Glutamatergic neuron (in vitro differentiated cells): ENCODE measurements around the gene SEMA4G. TPM values are rescaled to one million over a fixed set of nuclear protein-coding genes. Genes with fewer than 3 reads are reported as not detected.

Experiments used
- DNase-seq: peaks from one replicate; pipeline ENCODE4 v3.0.0; 2022
- H3K27ac Mint-ChIP-seq: one replicate; pipeline ENCODE4 v1.8.0; 2020; ENCODE audit warnings: mild to moderate bottlenecking, mixed read lengths, inconsistent platforms; ENCODE audit not compliant: unreplicated experiment
- H3K27me3 Mint-ChIP-seq: one replicate; pipeline ENCODE4 v1.8.0; 2020; ENCODE audit warnings: mild to moderate bottlenecking, moderate library complexity, mixed read lengths, inconsistent platforms; ENCODE audit not compliant: unreplicated experiment
- H3K36me3 Mint-ChIP-seq: one replicate; pipeline ENCODE4 v1.8.0; 2020; ENCODE audit warnings: mild to moderate bottlenecking, mixed read lengths, inconsistent platforms; ENCODE audit not compliant: unreplicated experiment
- H3K4me1 Mint-ChIP-seq: one replicate; pipeline ENCODE4 v1.8.0; 2020; ENCODE audit warnings: mild to moderate bottlenecking, low read depth, mixed read lengths, inconsistent platforms; ENCODE audit not compliant: unreplicated experiment
- H3K4me3 Mint-ChIP-seq: one replicate; pipeline ENCODE4 v1.8.0; 2020; ENCODE audit warnings: mild to moderate bottlenecking, mixed read lengths, inconsistent platforms; ENCODE audit not compliant: unreplicated experiment
- H3K9me3 Mint-ChIP-seq: one replicate; pipeline ENCODE4 v1.8.0; 2020; ENCODE audit warnings: mild to moderate bottlenecking, moderate library complexity, mixed read lengths, inconsistent platforms; ENCODE audit not compliant: unreplicated experiment
- CTCF ChIP-seq: fragments of 200-600 bp; sonication (generic); IDR thresholded peaks from one replicate; pipeline ENCODE4 v1.5.0; 2021; ENCODE audit not compliant: partially characterized antibody, unreplicated experiment
- total RNA-seq: library from RNA; stranded (reverse); fragmentation: NEBNext Ultra II Directional; extraction: Animal tissue kit (Norgen Biotek cat#: 25700); gene quantifications from one replicate; pipeline ENCODE4 v1.2.1, GENCODE V29; 2021; ENCODE audit not compliant: unreplicated experiment

SEMA4G gene
- total RNA-seq, 1 donor from 2014 or later, result 46.9 TPM

DNA sequence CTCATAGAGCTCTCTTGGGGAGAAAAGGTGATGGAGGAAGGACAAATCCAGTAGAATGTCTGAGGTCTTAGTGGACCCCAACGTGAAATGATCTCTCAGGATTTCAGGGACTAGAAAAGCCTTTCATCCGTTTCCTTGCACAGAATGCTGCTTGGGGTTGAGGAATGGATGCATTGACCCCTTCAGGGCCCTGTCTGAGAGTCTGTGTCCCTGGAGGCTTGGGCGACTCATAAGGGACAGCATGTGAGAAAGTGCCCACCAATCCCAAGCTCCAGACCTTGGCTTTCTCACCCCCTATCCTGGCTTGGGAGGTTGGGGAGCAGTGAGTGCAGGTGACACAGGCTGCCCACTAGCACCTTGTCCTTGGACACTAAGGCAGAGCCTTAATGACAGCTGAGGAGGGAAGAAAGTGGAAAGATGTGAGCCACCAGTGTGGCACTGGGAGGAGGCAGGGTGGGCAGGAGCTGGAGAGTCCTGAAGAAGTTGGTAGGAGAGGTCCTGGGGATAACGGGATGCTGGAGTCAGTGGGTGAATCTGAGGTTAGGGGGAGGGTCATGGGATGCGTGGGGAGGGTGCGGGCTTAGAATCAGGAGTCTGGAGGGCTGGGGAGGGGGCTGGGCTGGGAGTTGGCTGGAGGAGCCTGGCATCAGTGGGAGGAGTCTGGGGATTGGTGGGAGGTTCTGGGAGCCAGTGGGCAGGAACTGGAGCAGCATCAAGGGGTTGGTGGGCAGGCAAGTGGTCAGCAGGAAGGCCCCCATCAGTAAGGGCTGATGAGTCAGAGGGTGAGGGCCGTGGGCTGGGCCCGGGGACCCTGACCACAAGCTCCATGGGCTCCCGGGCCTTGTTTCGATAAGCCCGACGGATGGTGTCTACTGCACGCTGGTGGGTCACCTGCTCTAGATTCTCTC lies 38.9 kb downstream of the SEMA4G start:
- DNase-seq, result no peak
- no peaks in the 10 kb centered on the region for H3K36me3 Mint-ChIP-seq
- no peak for TF ChIP-seq CTCF
- H3K27ac Mint-ChIP-seq, result no peak overlapping the region
- H3K9me3 Mint-ChIP-seq, result peaks cover 5% of the 10 kb centered on the region
- peaks cover 2% of the 10 kb centered on the region for H3K27me3 Mint-ChIP-seq
- peaks cover 9% of the 10 kb centered on the region for H3K4me1 Mint-ChIP-seq
- no peak overlapping the region for H3K4me3 Mint-ChIP-seq

DNA sequence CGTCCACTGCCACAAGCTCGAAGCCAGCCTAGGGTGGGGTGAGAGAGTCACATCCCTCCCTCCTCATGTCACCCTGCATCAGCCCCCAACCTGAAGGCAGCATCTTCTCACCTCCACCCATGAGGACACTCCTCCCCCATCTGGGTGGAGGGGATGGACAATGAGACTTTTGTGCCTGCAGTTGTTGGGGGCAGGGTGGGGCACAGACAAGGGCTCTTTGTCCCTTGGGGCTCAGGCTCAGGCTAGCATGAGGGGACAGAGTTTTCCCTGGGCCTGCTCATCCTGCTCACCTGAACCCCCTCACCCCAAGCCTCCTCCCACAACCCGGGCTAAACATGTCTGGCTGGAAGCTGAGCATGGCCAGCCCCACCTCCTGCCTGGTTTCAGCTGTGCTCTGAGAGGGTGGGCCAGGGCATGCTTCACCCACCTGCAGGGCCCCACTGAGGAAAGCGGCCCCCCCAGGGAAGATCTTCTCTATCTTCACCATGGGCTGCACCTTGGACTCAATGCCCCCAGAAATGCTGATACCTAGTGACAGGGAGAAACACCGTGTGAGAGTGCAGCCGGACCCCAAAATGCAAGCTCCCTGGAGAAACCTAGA lies 39.6 kb downstream of the SEMA4G start:
- Mint-ChIP-seq H3K4me3 (no peak overlapping the region), H3K36me3 (no peaks in the 10 kb centered on the region), H3K9me3 (peaks cover 10% of the 10 kb centered on the region), H3K27me3 (peaks cover 2% of the 10 kb centered on the region), H3K4me1 (peaks cover 14% of the 10 kb centered on the region), H3K27ac (no peak overlapping the region)
- DNase-seq, result no peak
- no peak for TF ChIP-seq CTCF

DNA sequence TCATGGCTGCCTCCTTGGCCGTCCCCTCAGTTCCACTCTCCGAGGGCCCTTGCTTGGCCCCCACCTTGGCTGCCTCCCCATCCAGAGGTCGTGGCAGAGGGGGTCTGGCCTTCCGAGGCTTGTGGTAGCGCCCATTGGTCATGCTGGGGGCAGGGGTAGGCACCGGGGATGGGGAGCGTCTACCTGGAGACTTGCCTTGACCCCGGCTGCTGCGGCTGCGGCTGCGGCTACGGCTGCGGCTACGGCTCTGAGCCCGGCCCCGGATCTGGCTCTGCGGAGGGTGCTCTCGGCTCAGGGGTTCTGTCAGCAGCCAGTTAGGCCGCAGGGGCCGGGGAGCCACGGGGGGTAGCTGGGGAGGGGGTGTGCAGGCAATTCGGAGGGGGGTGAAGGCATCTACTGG lies 41.0 kb downstream of the SEMA4G start:
- Mint-ChIP-seq H3K4me3 (no peak overlapping the region), H3K27ac (no peak overlapping the region), H3K9me3 (peaks cover 12% of the 10 kb centered on the region), H3K27me3 (peaks cover 9% of the 10 kb centered on the region), H3K36me3 (no peaks in the 10 kb centered on the region), H3K4me1 (peaks cover 16% of the 10 kb centered on the region)
- TF ChIP-seq CTCF, result no peak
- DNase-seq, result no peak

GRCh38 chr10:101011517-101012423 lies 42.5 kb downstream of the SEMA4G start:
- Mint-ChIP-seq H3K9me3 (peaks cover 14% of the 10 kb centered on the region), H3K27me3 (peaks cover 10% of the 10 kb centered on the region), H3K4me1 (peaks cover 18% of the 10 kb centered on the region), H3K4me3 (no peak overlapping the region), H3K36me3 (no peaks in the 10 kb centered on the region), H3K27ac (no peak overlapping the region)
- no peak for DNase-seq
- TF ChIP-seq CTCF, result no peak
